Right lobe of liver (tissue), 6 donors: Measurements from ENCODE around the gene GRID2IP. TPM values are rescaled to one million over a fixed set of nuclear protein-coding genes. Genes with fewer than 3 reads are reported as not detected.

ENCODE experiments used
- ATAC-seq, 4 donors: fragments of 200-7000 bp; cut with Tn5 transposase; one replicate each; pipeline ENCODE4 v1.9.1; 2020; ENCODE audit warnings: mild to moderate bottlenecking in 4 of 4, moderate library complexity in 4 of 4
- DNase-seq, 3 donors: peaks; one replicate each; pipeline ENCODE4 v3.0.0-alpha.2; 2020
- H3K27ac ChIP-seq, 3 donors: fragments of 200-600 bp; one replicate each; pipeline ENCODE4 v1.8.0; 2022
- H3K27me3 ChIP-seq, 2 donors: fragments of 200-600 bp; one replicate each; pipeline ENCODE4 v1.8.0; 2022
- H3K36me3 ChIP-seq, 4 donors: fragments of 200-600 bp; sonication (generic) in 1 of 4; one replicate each; pipeline versions ENCODE4 v1.5.1 to v1.8.0; 2017 to 2022; ENCODE audit warnings: control low read depth in 1 of 4
- H3K4me1 ChIP-seq, 4 donors: fragments of 200-600 bp; sonication (generic) in 1 of 4; one replicate each; pipeline versions ENCODE4 v1.5.1 to v1.8.0; 2017 to 2022; ENCODE audit warnings: control low read depth in 1 of 4
- H3K4me3 ChIP-seq, 3 donors: fragments of 200-600 bp; one replicate each; pipeline ENCODE4 v1.8.0; 2022
- H3K9me3 ChIP-seq, 4 donors: fragments of 200-600 bp; sonication (generic) in 1 of 4; one replicate each; pipeline versions ENCODE4 v1.5.1 to v1.8.0; 2017 to 2022; ENCODE audit warnings: control low read depth in 1 of 4
- CTCF ChIP-seq, 4 donors: fragments of 200-600 bp in 3 of 4; fragments of 450-650 bp in 1 of 4; IDR thresholded peaks; one replicate each; pipeline versions ENCODE4 v1.5.1 to v1.8.0; 2016 to 2022; ENCODE audit warnings: antibody characterized with exemption in 4 of 4, mild to moderate bottlenecking in 2 of 4
- POLR2A ChIP-seq: fragments of 450-650 bp; IDR thresholded peaks from one replicate; pipeline ENCODE4 v1.6.1; 2017; ENCODE audit warnings: antibody characterized with exemption, mild to moderate bottlenecking
- WGBS: methylation state at CpG from one replicate; pipeline ENCODE4 v1.1.6; 2018; ENCODE audit warnings: low coverage, low lambda C conversion rate; ENCODE audit not compliant: insufficient coverage; ENCODE audit errors: missing lambda C conversion rate; 5-methylcytosine and 5-hydroxymethylcytosine counted together
- intact Hi-C, 2 donors: fragments of 100-400 bp; cut with DNase I; formaldehyde crosslinking; loops; one replicate each; pipeline versions ENCODE4 v1.11.2 to v1.14.1; 2022
- total RNA-seq, 6 experiments: library from RNA; depleted of rRNA in 2 of 6; stranded (reverse); fragments of >200 nt in 2 of 6; fragmentation: NEBNext Ultra II Directional in 3 of 6; extraction: Animal tissue kit (Norgen Biotek cat#: 25700) in 3 of 6; gene quantifications; one replicate each; pipeline versions ENCODE4 v1.1.0 to v1.2.4, GENCODE V29; 2016 to 2023
- donor health status: DM: no; HTN: yes; CAD: no.
- donor health status: DM: no; HTN: no; CAD: no.
- donor health status: DM: no; HTN: no; CAD: no.
- donor health status: DM: no; HTN: yes; CAD: no.
- donor health status: DM: no; HTN: yes; CAD: no.

GRID2IP gene
- total RNA-seq, 6 experiments from 2014 or later, result 0.05 to 0.07 TPM; not detected in 4

DNA sequence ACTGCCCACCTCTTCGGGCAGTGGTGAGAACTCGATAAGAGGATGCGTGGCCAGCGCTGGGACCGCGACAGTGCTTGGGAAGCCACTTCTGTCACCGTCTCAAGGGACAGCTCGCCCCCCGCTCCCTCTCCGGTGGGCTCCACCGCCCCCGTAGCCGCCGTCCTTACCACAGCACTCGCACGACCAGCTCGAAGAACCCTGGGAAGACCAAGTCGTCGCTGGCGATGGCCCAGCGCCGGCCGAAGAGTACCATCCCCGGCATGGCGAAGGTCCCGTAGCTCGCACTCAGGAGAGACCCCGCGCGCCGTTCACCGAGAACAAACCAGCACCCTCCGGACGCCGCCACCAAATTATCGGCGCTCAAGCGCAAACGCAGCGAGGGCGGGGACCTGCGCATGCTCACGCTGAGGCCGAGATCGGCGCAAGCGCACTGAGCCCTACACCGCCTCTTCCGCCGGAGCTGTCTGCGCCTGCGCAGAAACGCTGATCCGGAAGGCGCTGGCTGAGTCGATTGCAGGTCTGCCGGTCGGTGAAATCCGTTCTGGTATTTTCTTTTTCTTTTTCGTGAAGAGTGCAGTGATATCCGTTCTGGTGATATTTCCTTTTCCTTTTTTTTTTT is 103.6 kb downstream of the GRID2IP start, which contains the start of gene DAGLB:
Gene DAGLB (minus strand): TSS at position 374 of the 619 bp plus-strand sequence. CDS start 112 bp downstream, at position 262.
- Histone ChIP-seq H3K4me1 (peaks cover 0 to 11% (median 1%) of the 10 kb centered on the region in 4 donors), H3K27ac (peak within 1 kb of the TSS; percentile 72 to 91 (median 82)), H3K9me3 (no peaks in the 10 kb centered on the region), H3K36me3 (peaks cover 0 to 16% (median 2%) of the 10 kb centered on the region in 4 donors), H3K27me3 (no peaks in the 10 kb centered on the region), H3K4me3 (peak within 1 kb of the TSS; percentile 71 to 97 (median 87))
- WGBS, result 0% methylated on average over 26 of the region's 61 CpGs
- TF ChIP-seq CTCF (IDR thresholded peaks at IDR 0.05) (no peak), POLR2A (peak; percentile 78)
- intact Hi-C loops, result no loop called here
- ATAC-seq, result peak; percentile 80 to 91 (median 90)
- peak; percentile 95 to 96 (median 96) for DNase-seq

Other genes with a start within 250 kb of the GRID2IP start
- gene FAM220A, start 202.5 kb downstream of the GRID2IP start, total RNA-seq, result 1 to 10 TPM; 3.5 to 9.5 (median 5.5) TPM
- 100 to 1,000 TPM in 1 of 6 experiments, 10 to 100 TPM in 5; 72.6 to 154 (median 89.7) TPM for gene RAC1, start 176.9 kb downstream of the GRID2IP start, total RNA-seq
- gene DAGLB, start 103.5 kb downstream of the GRID2IP start, total RNA-seq, result 10 to 100 TPM in 4 of 6 experiments, 1 to 10 TPM in 2; 8.9 to 12.7 (median 11.7) TPM
- 100 to 1,000 TPM; 134 to 207 (median 144) TPM for gene KDELR2, start 67.3 kb downstream of the GRID2IP start, total RNA-seq
- gene ZDHHC4, start 26.0 kb upstream of the GRID2IP start, total RNA-seq, result 10 to 100 TPM; 27.9 to 48.5 (median 36.9) TPM
- 10 to 100 TPM; 10.2 to 16.6 (median 14.0) TPM for gene INTS15, start 38.6 kb upstream of the GRID2IP start, total RNA-seq
- gene ZNF853, start 64.1 kb upstream of the GRID2IP start, total RNA-seq, result under 1 TPM; 0.20 to 0.98 (median 0.37) TPM
- 10 to 100 TPM in 4 of 6 experiments, 1 to 10 TPM in 2; 9.5 to 25.1 (median 15.2) TPM for gene ZNF316, start 85.9 kb upstream of the GRID2IP start, total RNA-seq
- gene ZNF12, start 155.5 kb upstream of the GRID2IP start, total RNA-seq, result 10 to 100 TPM in 4 of 6 experiments, 1 to 10 TPM in 2; 5.4 to 11.1 (median 10.5) TPM
- gene RSPH10B2, start 202.6 kb upstream of the GRID2IP start, total RNA-seq, result under 1 TPM in 4 of 6 experiments, not detected in 2; 0.09 to 0.22 (median 0.14) TPM